ENCODE data around the gene STIMATE. TPM values are rescaled to one million over a fixed set of nuclear protein-coding genes. Genes with fewer than 3 reads are reported as not detected.

Gene STIMATE
- total and polyA plus RNA-seq, 10 of the 15 experiments (the other 5 are each of a cell fraction or from before 2014, with no cell fraction given): 0.24 to 24.1 (median 15.4) TPM

DNA sequence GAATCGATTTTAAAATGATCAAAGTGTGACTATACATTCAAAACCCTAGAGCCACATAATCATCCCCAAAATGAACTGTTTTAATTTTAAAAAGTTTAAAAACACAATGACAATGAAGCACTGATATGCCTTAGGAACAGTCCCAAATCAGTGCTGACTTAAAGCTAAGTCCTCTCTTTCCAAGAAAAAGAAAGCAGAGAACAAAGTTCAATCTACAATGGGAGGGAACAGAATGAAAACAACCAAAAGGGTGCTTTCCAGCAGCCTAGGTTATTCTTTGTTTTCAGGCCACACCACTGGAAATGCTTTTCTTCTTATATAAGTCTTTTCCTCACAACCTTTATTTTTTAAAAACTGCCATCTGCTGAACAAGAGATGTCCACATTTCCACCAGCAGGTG lies 7.2 kb upstream of the STIMATE start:
- ATAC-seq (no peak), FAIRE-seq (no peak), DNase-seq (ENCODE audit: low read depth, low spot score) (no peak)
- WGBS (ENCODE audit: insufficient coverage, insufficient replicate concordance, low lambda C conversion rate, missing lambda C conversion rate): 100% methylated on average over 1 of the region's 1 CpG
- intact Hi-C loops (cut with micrococcal nuclease; ENCODE audit: unreplicated experiment): no loop called here
- H3K9ac ChIP-seq (ENCODE audit: control insufficient read depth, insufficient read depth, low read length): no peak overlapping the region
- no peak overlapping the region for H3K4me3 ChIP-seq
- H3K36me3 ChIP-seq (ENCODE audit: control insufficient read depth in 2 of 2, insufficient read depth in 2 of 2, low read length in 1 of 2): no peaks in the 10 kb centered on the region; a peak in 2 of 4 replicates
- no peak for TF ChIP-seq CHD2 (IDR thresholded peaks at IDR 0.05; ENCODE audit: borderline replicate concordance, low read depth, low read length)
- TF ChIP-seq HDGF (IDR thresholded peaks at IDR 0.05): no peak
- ChIA-PET POLR2A (interaction anchor here (0.6 kb wide), 1 partner anchor 37 kb away, joined by 6 read pairs; no protein-coding TSS in a partner anchor), CTCF (interaction anchor here (0.8 to 2.3 kb wide), 5 partner anchors 11 to 58 kb away, joined by 3 to 17 read pairs (median 3); no protein-coding TSS in a partner anchor), RAD21 (ENCODE audit: unreplicated experiment) (no interaction called here), SMC1A (ENCODE audit: uncharacterized antibody, unreplicated experiment) (interaction anchor here (1.2 to 2.1 kb wide), 4 partner anchors 9 to 56 kb away, joined by 3 to 6 read pairs (median 4); no protein-coding TSS in a partner anchor)
- no peaks in the 10 kb centered on the region for H3K4me1 ChIP-seq (ENCODE audit: control insufficient read depth, insufficient read depth, low read length)
- no peaks in the 10 kb centered on the region for H3K79me2 ChIP-seq (ENCODE audit: control insufficient read depth, insufficient read depth, low read length)
- H4K20me1 ChIP-seq (ENCODE audit: control insufficient read depth, insufficient read depth): no peaks in the 10 kb centered on the region
- H3K9me3 ChIP-seq (replicated peaks; ENCODE audit: control insufficient read depth, insufficient read depth, low read length): no peaks in the 10 kb centered on the region
- no peak overlapping the region for H3K4me2 ChIP-seq (ENCODE audit: control insufficient read depth, insufficient read depth)
- no peak overlapping the region for H3K27ac ChIP-seq (ENCODE audit: control insufficient read depth, insufficient read depth)
- no peak overlapping the region for H2AFZ ChIP-seq (ENCODE audit: control insufficient read depth, low read depth, low read length)
- BruUV-seq (replicated peaks): no TSS peak
- no peaks in the 10 kb centered on the region for H3K27me3 ChIP-seq (replicated peaks in 1 of 2; ENCODE audit: control insufficient read depth in 2 of 2, insufficient read depth in 2 of 2, low read length in 1 of 2)
- in situ Hi-C loops (cut with MboI): no loop called here

DNA sequence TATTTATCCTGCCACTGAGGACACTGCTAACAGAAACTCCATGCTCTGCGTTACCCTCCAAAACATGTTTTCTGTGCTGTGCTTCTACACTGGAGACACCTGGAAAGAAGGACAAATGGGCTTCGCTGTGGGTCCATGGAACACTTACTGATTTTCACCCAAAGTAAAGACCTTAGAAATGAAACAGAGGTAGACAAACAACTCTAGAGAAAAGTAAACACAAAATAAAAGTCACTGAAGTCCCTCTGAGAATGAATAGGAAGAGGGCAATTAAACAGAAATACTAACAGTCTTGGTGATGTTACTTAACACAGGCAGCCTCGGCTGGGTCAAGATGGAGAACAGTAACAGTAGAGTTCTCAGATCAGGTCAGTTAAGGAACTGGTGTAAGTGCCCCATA lies 6.7 kb upstream of the STIMATE start:
- 99% methylated on average over 3 of the region's 3 CpGs for WGBS (ENCODE audit: insufficient coverage, insufficient replicate concordance, low lambda C conversion rate, missing lambda C conversion rate)
- in situ Hi-C loops (cut with MboI): no loop called here
- no peak overlapping the region for H3K9ac ChIP-seq (ENCODE audit: control insufficient read depth, insufficient read depth, low read length)
- H3K27me3 ChIP-seq (replicated peaks in 1 of 2; ENCODE audit: control insufficient read depth in 2 of 2, insufficient read depth in 2 of 2, low read length in 1 of 2): no peaks in the 10 kb centered on the region
- RAD21 ChIA-PET (ENCODE audit: unreplicated experiment): no interaction called here
- CTCF ChIA-PET: interaction anchor here (0.8 to 2.3 kb wide), 5 partner anchors 11 to 58 kb away, joined by 3 to 17 read pairs (median 3); no protein-coding TSS in a partner anchor
- no peaks in the 10 kb centered on the region for H3K79me2 ChIP-seq (ENCODE audit: control insufficient read depth, insufficient read depth, low read length)
- no peak overlapping the region for H3K27ac ChIP-seq (ENCODE audit: control insufficient read depth, insufficient read depth)
- no peaks in the 10 kb centered on the region for H4K20me1 ChIP-seq (ENCODE audit: control insufficient read depth, insufficient read depth)
- SMC1A ChIA-PET (ENCODE audit: uncharacterized antibody, unreplicated experiment): interaction anchor here (1.2 to 2.1 kb wide), 4 partner anchors 9 to 55 kb away, joined by 3 to 6 read pairs (median 4); no protein-coding TSS in a partner anchor
- H3K4me2 ChIP-seq (ENCODE audit: control insufficient read depth, insufficient read depth): no peak overlapping the region
- H3K9me3 ChIP-seq (replicated peaks; ENCODE audit: control insufficient read depth, insufficient read depth, low read length): no peaks in the 10 kb centered on the region
- FAIRE-seq (no peak), ATAC-seq (no peak), DNase-seq (ENCODE audit: low read depth, low spot score) (no peak)
- no peaks in the 10 kb centered on the region for H3K4me1 ChIP-seq (ENCODE audit: control insufficient read depth, insufficient read depth, low read length)
- no peak overlapping the region for H3K4me3 ChIP-seq
- BruUV-seq (replicated peaks): no TSS peak
- POLR2A ChIA-PET: no interaction called here
- no peaks in the 10 kb centered on the region; a peak in 2 of 4 replicates for H3K36me3 ChIP-seq (ENCODE audit: control insufficient read depth in 2 of 2, insufficient read depth in 2 of 2, low read length in 1 of 2)
- no peak overlapping the region for H2AFZ ChIP-seq (ENCODE audit: control insufficient read depth, low read depth, low read length)
- TF ChIP-seq MYB (IDR thresholded peaks at IDR 0.05; ENCODE audit: borderline replicate concordance, low read depth, low read length) (no peak), NFYA (IDR thresholded peaks at IDR 0.05; ENCODE audit: borderline replicate concordance, low read depth, low read length) (no peak)
- intact Hi-C loops (cut with micrococcal nuclease; ENCODE audit: unreplicated experiment): no loop called here

Measured in GM12878 (cell line).